GM19452 (cell line): ENCODE measurements around the gene RFFL.

ENCODE experiments used
- ATAC-seq: cut with Tn5 transposase; IDR thresholded peaks from one replicate; pipeline ENCODE4 v1.9.1; 2021; ENCODE audit not compliant: unreplicated experiment

Gene RFFL

GRCh38 chr17:34979650-34980352, 83.7 kb downstream of the RFFL start:
- no peak for ATAC-seq

GRCh38 chr17:34979153-34979552, 84.4 kb downstream of the RFFL start:
- ATAC-seq = no peak

- no peak for ATAC-seq
These were observed 88.4 kb downstream of the RFFL start for GRCh38 chr17:34974794-34975785.

GRCh38 chr17:34974179-34974578, 89.3 kb downstream of the RFFL start:
- ATAC-seq = no peak

- ATAC-seq = peak; percentile 82
These were observed 102.2 kb downstream of the RFFL start, which contains the start of the genes CCT6B and ZNF830 for GRCh38 chr17:34961093-34961911. Gene CCT6B, minus strand, starts transcription at chr17:34961460. Its CDS starts 67 bp downstream, at chr17:34961393. Gene ZNF830, plus strand, starts transcription at chr17:34961540. Its CDS starts 27 bp downstream, at chr17:34961567.

- ATAC-seq = no peak
These were observed 105.1 kb downstream of the RFFL start for GRCh38 chr17:34958438-34958837.
